ENCODE data around the gene TM4SF20. TPM values are rescaled to one million over a fixed set of nuclear protein-coding genes. Genes with fewer than 3 reads are reported as not detected.
"Not testable (repeated sequence)": the region's sequence is repeated elsewhere in the genome, so short reads cannot be mapped to it uniquely, and the experiment has no call there.

Gene TM4SF20
- total RNA-seq, 4 donors from 2014 or later: not detected

- intact Hi-C loops (cut with DNase I; ENCODE audit: low total_unique reads): no loop called here
- TF ChIP-seq POLR2A (IDR thresholded peaks at IDR 0.05): no peak
- TF ChIP-seq CTCF (IDR thresholded peaks at IDR 0.05): no peak
Observed at GRCh38 chr2:227388537-227389011, 9.5 kb upstream of the TM4SF20 start.

GRCh38 chr2:227387583-227387982 lies 8.5 kb upstream of the TM4SF20 start, which contains the start of gene SCYGR1:
TSS of gene SCYGR1 (minus strand) at chr2:227387949. CDS start at chr2:227387949, 0 bp downstream.
- DNase-seq (ENCODE audit: low spot score in 2 of 2); H3K4me3 ChIP-seq (ENCODE audit: low read depth, poor library complexity, severe bottlenecking); intact Hi-C loops (cut with DNase I; ENCODE audit: low total_unique reads): not testable (repeated sequence)
- 87 to 88% methylated on average over 6 to 7 of the region's 7 CpGs for WGBS, 2 donors

More at GRCh38 chr2:227388537-227389011, 9.5 kb upstream of the TM4SF20 start:
- DNase-seq (ENCODE audit: low spot score in 2 of 2): no peak
- 69 to 71% methylated on average over 7 of the region's 7 CpGs for WGBS, 2 donors
- no peak overlapping the region for H3K4me3 ChIP-seq (ENCODE audit: low read depth, poor library complexity, severe bottlenecking)

GRCh38 chr2:227386630-227387029 lies 7.5 kb upstream of the TM4SF20 start:
- TF ChIP-seq POLR2A (IDR thresholded peaks at IDR 0.05) (no peak), CTCF (IDR thresholded peaks at IDR 0.05) (no peak)
- 68 to 74% methylated on average over 6 of the region's 6 CpGs for WGBS, 2 donors
- no peak for DNase-seq (ENCODE audit: low spot score in 2 of 2)
- H3K4me3 ChIP-seq (ENCODE audit: low read depth, poor library complexity, severe bottlenecking): no peak overlapping the region
- intact Hi-C loops (cut with DNase I; ENCODE audit: low total_unique reads): no loop called here

- 30 to 37% methylated on average over 3 of the region's 3 CpGs for WGBS, 2 donors
- no peak for DNase-seq (ENCODE audit: low spot score in 2 of 2)
- no peak overlapping the region for H3K4me3 ChIP-seq (ENCODE audit: low read depth, poor library complexity, severe bottlenecking)
- intact Hi-C loops (cut with DNase I; ENCODE audit: low total_unique reads): no loop called here
- TF ChIP-seq POLR2A (IDR thresholded peaks at IDR 0.05) (no peak), CTCF (IDR thresholded peaks at IDR 0.05) (no peak)
Observed at GRCh38 chr2:227383686-227384085, 4.6 kb upstream of the TM4SF20 start.

- DNase-seq (ENCODE audit: low spot score in 2 of 2); intact Hi-C loops (cut with DNase I; ENCODE audit: low total_unique reads); H3K4me3 ChIP-seq (ENCODE audit: low read depth, poor library complexity, severe bottlenecking): not testable (repeated sequence)
- WGBS, 2 donors: 75 to 83% methylated on average over 2 of the region's 2 CpGs
Observed at GRCh38 chr2:227382241-227382835, 3.2 kb upstream of the TM4SF20 start.

GRCh38 chr2:227378371-227378782 lies 729 bp downstream of the TM4SF20 start:
- WGBS, 2 donors: 72 to 73% methylated on average over 4 of the region's 4 CpGs
- TF ChIP-seq POLR2A (IDR thresholded peaks at IDR 0.05) (no peak), CTCF (IDR thresholded peaks at IDR 0.05) (no peak)
- H3K4me3 ChIP-seq (ENCODE audit: low read depth, poor library complexity, severe bottlenecking): no peak overlapping the region
- DNase-seq (ENCODE audit: low spot score in 2 of 2): no peak
- intact Hi-C loops (cut with DNase I; ENCODE audit: low total_unique reads): no loop called here

Measured in lower leg skin (tissue), 4 donors.